ENCODE data around the gene HBP1. TPM values are rescaled to one million over a fixed set of nuclear protein-coding genes. Genes with fewer than 3 reads are reported as not detected.
A peak's percentile ranks its signal among the peaks of the same experiment; 100 is the strongest.
"Not testable (repeated sequence)": the region's sequence is repeated elsewhere in the genome, so short reads cannot be mapped to it uniquely, and the experiment has no call there.

The HBP1 gene
- total and polyA plus RNA-seq, 2 experiments from 2014 or later, result 47.7 to 84.7 TPM

GRCh38 chr7:107152011-107152410 is 16.8 kb upstream of the HBP1 start:
- no peaks in the 10 kb centered on the region for H3K36me3 ChIP-seq (replicated peaks; ENCODE audit: insufficient read depth, low read depth)
- no peak for TF ChIP-seq EZH2phosphoT487 (IDR thresholded peaks at IDR 0.05; ENCODE audit: low read depth, severe bottlenecking, unreplicated experiment)
- no peak for TF ChIP-seq EZH2 (IDR thresholded peaks at IDR 0.05; ENCODE audit: borderline replicate concordance)
- TF ChIP-seq, protein P1, sequence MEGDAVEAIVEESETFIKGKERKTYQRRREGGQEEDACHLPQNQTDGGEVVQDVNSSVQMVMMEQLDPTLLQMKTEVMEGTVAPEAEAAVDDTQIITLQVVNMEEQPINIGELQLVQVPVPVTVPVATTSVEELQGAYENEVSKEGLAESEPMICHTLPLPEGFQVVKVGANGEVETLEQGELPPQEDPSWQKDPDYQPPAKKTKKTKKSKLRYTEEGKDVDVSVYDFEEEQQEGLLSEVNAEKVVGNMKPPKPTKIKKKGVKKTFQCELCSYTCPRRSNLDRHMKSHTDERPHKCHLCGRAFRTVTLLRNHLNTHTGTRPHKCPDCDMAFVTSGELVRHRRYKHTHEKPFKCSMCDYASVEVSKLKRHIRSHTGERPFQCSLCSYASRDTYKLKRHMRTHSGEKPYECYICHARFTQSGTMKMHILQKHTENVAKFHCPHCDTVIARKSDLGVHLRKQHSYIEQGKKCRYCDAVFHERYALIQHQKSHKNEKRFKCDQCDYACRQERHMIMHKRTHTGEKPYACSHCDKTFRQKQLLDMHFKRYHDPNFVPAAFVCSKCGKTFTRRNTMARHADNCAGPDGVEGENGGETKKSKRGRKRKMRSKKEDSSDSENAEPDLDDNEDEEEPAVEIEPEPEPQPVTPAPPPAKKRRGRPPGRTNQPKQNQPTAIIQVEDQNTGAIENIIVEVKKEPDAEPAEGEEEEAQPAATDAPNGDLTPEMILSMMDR (IDR thresholded peaks at IDR 0.05; ENCODE audit: poor library complexity), result no peak
- no peaks in the 10 kb centered on the region for H3K4me1 ChIP-seq (ENCODE audit: insufficient read depth)
- no peaks in the 10 kb centered on the region for H3K9me3 ChIP-seq (ENCODE audit: low read depth)
- H3K9me2 ChIP-seq (replicated peaks; ENCODE audit: insufficient read depth), result no peaks in the 10 kb centered on the region
- H3K4me3 ChIP-seq, result no peak overlapping the region
- DNase-seq (ENCODE audit: low spot score), result peak; percentile 20
- H3K27me3 ChIP-seq, result no peaks in the 10 kb centered on the region
- no peak overlapping the region for H2AFZ ChIP-seq
- no peak overlapping the region for H3K4me2 ChIP-seq
- no peak overlapping the region for H3K27ac ChIP-seq
- no peaks in the 10 kb centered on the region for H4K20me1 ChIP-seq (ENCODE audit: insufficient read depth, poor library complexity, severe bottlenecking)
- no peaks in the 10 kb centered on the region for H3K79me2 ChIP-seq
- 71% methylated on average over 4 of the region's 4 CpGs for WGBS (ENCODE audit: low lambda C conversion rate, missing lambda C conversion rate)

- Histone ChIP-seq H3K4me3 (no peak overlapping the region), H3K27ac (no peak overlapping the region), H3K4me2 (no peak overlapping the region), H2AFZ (no peak overlapping the region), H3K9me2 (replicated peaks; ENCODE audit: insufficient read depth) (no peaks in the 10 kb centered on the region), H3K79me2 (no peaks in the 10 kb centered on the region), H3K27me3 (no peaks in the 10 kb centered on the region), H4K20me1 (ENCODE audit: insufficient read depth, poor library complexity, severe bottlenecking) (no peaks in the 10 kb centered on the region), H3K36me3 (replicated peaks; ENCODE audit: insufficient read depth, low read depth) (no peaks in the 10 kb centered on the region), H3K9me3 (ENCODE audit: low read depth) (no peaks in the 10 kb centered on the region), H3K4me1 (ENCODE audit: insufficient read depth) (no peaks in the 10 kb centered on the region)
- no peak for DNase-seq (ENCODE audit: low spot score)
- TF ChIP-seq EZH2 (IDR thresholded peaks at IDR 0.05; ENCODE audit: borderline replicate concordance), result no peak
- TF ChIP-seq EZH2phosphoT487 (IDR thresholded peaks at IDR 0.05; ENCODE audit: low read depth, severe bottlenecking, unreplicated experiment), result no peak
- TF ChIP-seq, protein P1 (IDR thresholded peaks at IDR 0.05; ENCODE audit: poor library complexity), result no peak
- WGBS (ENCODE audit: low lambda C conversion rate, missing lambda C conversion rate), result 96% methylated on average over 6 of the region's 6 CpGs
These were observed 14.0 kb upstream of the HBP1 start for GRCh38 chr7:107154826-107155225.

GRCh38 chr7:107155726-107156125 is 13.1 kb upstream of the HBP1 start:
- WGBS (ENCODE audit: low lambda C conversion rate, missing lambda C conversion rate), result 94% methylated on average over 3 of the region's 3 CpGs
- not testable (repeated sequence) for H3K36me3 ChIP-seq (replicated peaks; ENCODE audit: insufficient read depth, low read depth); H3K9me2 ChIP-seq (replicated peaks; ENCODE audit: insufficient read depth); H4K20me1 ChIP-seq (ENCODE audit: insufficient read depth, poor library complexity, severe bottlenecking); DNase-seq (ENCODE audit: low spot score); H3K27ac ChIP-seq; H2AFZ ChIP-seq; H3K9me3 ChIP-seq (ENCODE audit: low read depth); H3K4me1 ChIP-seq (ENCODE audit: insufficient read depth); H3K4me2 ChIP-seq; H3K4me3 ChIP-seq; H3K27me3 ChIP-seq; H3K79me2 ChIP-seq

DNA sequence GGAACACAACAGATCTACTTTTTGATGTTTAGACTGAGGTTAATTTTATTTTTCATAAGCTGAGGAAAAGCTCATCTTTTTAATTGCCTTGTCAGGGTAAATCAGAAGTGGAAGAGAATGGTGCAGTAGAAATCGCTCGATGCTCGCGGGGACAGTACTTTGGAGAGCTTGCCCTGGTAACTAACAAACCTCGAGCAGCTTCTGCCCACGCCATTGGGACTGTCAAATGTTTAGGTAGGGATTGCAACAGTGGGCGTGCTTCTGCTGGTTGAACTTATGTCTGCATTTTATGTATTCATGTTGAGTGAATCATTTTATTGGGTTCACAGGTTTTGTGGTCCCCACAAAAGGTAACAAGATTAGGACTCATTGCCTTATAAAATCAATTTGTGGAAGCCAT is 11.7 kb upstream of the HBP1 start:
- TF ChIP-seq, protein P1 (IDR thresholded peaks at IDR 0.05; ENCODE audit: poor library complexity), result no peak
- TF ChIP-seq EZH2 (IDR thresholded peaks at IDR 0.05; ENCODE audit: borderline replicate concordance) (no peak), EZH2phosphoT487 (IDR thresholded peaks at IDR 0.05; ENCODE audit: low read depth, severe bottlenecking, unreplicated experiment) (no peak)
- 96% methylated on average over 7 of the region's 7 CpGs for WGBS (ENCODE audit: low lambda C conversion rate, missing lambda C conversion rate)
- H2AFZ ChIP-seq, result no peak overlapping the region

More for the DNA sequence above, 11.7 kb upstream of the HBP1 start:
- Histone ChIP-seq H3K9me2 (replicated peaks; ENCODE audit: insufficient read depth) (no peaks in the 10 kb centered on the region), H3K9me3 (ENCODE audit: low read depth) (no peaks in the 10 kb centered on the region), H4K20me1 (ENCODE audit: insufficient read depth, poor library complexity, severe bottlenecking) (no peaks in the 10 kb centered on the region), H3K4me3 (no peak overlapping the region), H3K79me2 (no peaks in the 10 kb centered on the region), H3K36me3 (replicated peaks; ENCODE audit: insufficient read depth, low read depth) (no peaks in the 10 kb centered on the region), H3K4me1 (ENCODE audit: insufficient read depth) (no peaks in the 10 kb centered on the region), H3K4me2 (no peak overlapping the region), H3K27ac (no peak overlapping the region), H3K27me3 (no peaks in the 10 kb centered on the region)
- no peak for DNase-seq (ENCODE audit: low spot score)

Measured in hepatocyte (in vitro differentiated cells).